RWPE2 (cell line): ENCODE data around the gene CD82.

Source experiments
- ATAC-seq: fragments of 200-7000 bp; cut with Tn5 transposase; 3 replicates; pipeline ENCODE4 v1.9.1; 2021; ENCODE audit warnings: low read depth
- DNase-seq: peaks from one replicate; pipeline ENCODE4 v3.0.0-alpha.2; 2020; ENCODE audit warnings: low spot score
- H3K27ac ChIP-seq: fragments of 450-650 bp; 2 replicates; pipeline ENCODE4 v1.5.1; 2017; ENCODE audit warnings: mild to moderate bottlenecking; ENCODE audit not compliant: poor library complexity, severe bottlenecking
- H3K27me3 ChIP-seq: fragments of 250-450 bp; sonication (Bioruptor Pico); 2 replicates; pipeline ENCODE4 v1.5.1; 2021; ENCODE audit warnings: mild to moderate bottlenecking, moderate library complexity; ENCODE audit not compliant: insufficient read depth, poor library complexity, severe bottlenecking
- H3K36me3 ChIP-seq: fragments of 250-450 bp; sonication (Bioruptor Pico); 2 replicates; pipeline ENCODE4 v1.5.1; 2020; ENCODE audit warnings: low read depth, mild to moderate bottlenecking, moderate library complexity
- H3K4me1 ChIP-seq: fragments of 250-450 bp; sonication (Bioruptor Pico); 2 replicates; pipeline ENCODE4 v1.5.1; 2021; ENCODE audit warnings: mild to moderate bottlenecking, moderate library complexity; ENCODE audit not compliant: insufficient read depth, poor library complexity, severe bottlenecking
- H3K4me3 ChIP-seq: fragments of 250-450 bp; sonication (Bioruptor Pico); 2 replicates; pipeline ENCODE4 v1.5.1; 2021; ENCODE audit warnings: mild to moderate bottlenecking, moderate library complexity; ENCODE audit not compliant: severe bottlenecking
- H3K9me3 ChIP-seq: fragments of 250-450 bp; sonication (Bioruptor Pico); 2 replicates; pipeline ENCODE4 v1.5.1; 2021; ENCODE audit warnings: mild to moderate bottlenecking, moderate library complexity; ENCODE audit not compliant: severe bottlenecking
- CTCF ChIP-seq: fragments of 450-650 bp; IDR thresholded peaks from one replicate; pipeline ENCODE4 v1.5.1; 2017; ENCODE audit warnings: mild to moderate bottlenecking, moderate library complexity; ENCODE audit not compliant: poor library complexity, severe bottlenecking

The CD82 gene

GRCh38 chr11:44633641-44634040 is 68.2 kb downstream of the CD82 start:
- H3K27me3 ChIP-seq, result no peaks in the 10 kb centered on the region
- peak; percentile 24 for TF ChIP-seq CTCF
- no peak overlapping the region for H3K27ac ChIP-seq
- no peaks in the 10 kb centered on the region for H3K9me3 ChIP-seq
- ATAC-seq (no peak), DNase-seq (no peak)
- peaks cover 16% of the 10 kb centered on the region for H3K4me1 ChIP-seq
- H3K36me3 ChIP-seq, result no peaks in the 10 kb centered on the region
- H3K4me3 ChIP-seq, result no peak overlapping the region

- TF ChIP-seq CTCF, result no peak
- H3K4me3 ChIP-seq, result no peak overlapping the region
- DNase-seq (peak; percentile 91), ATAC-seq (peak; percentile 88)
- H3K4me1 ChIP-seq, result peaks cover 16% of the 10 kb centered on the region
- no peaks in the 10 kb centered on the region for H3K27me3 ChIP-seq
- H3K27ac ChIP-seq, result no peak overlapping the region
- H3K9me3 ChIP-seq, result no peaks in the 10 kb centered on the region
- H3K36me3 ChIP-seq, result no peaks in the 10 kb centered on the region
These were observed 69.2 kb downstream of the CD82 start for GRCh38 chr11:44634401-44635281.

- DNase-seq (no peak), ATAC-seq (no peak)
- H3K4me3 ChIP-seq, result no peak overlapping the region
These were observed 72.0 kb downstream of the CD82 start for GRCh38 chr11:44637487-44637886.

GRCh38 chr11:44638032-44638431 is 72.6 kb downstream of the CD82 start:
- no peaks in the 10 kb centered on the region for H3K36me3 ChIP-seq
- ATAC-seq (no peak), DNase-seq (no peak)

More at GRCh38 chr11:44637487-44637886, 72.0 kb downstream of the CD82 start:
- no peak for TF ChIP-seq CTCF
- H3K36me3 ChIP-seq, result no peaks in the 10 kb centered on the region
- H3K27ac ChIP-seq, result no peak overlapping the region
- no peaks in the 10 kb centered on the region for H3K27me3 ChIP-seq
- H3K4me1 ChIP-seq, result peaks cover 16% of the 10 kb centered on the region
- no peaks in the 10 kb centered on the region for H3K9me3 ChIP-seq

More at GRCh38 chr11:44638032-44638431, 72.6 kb downstream of the CD82 start:
- Histone ChIP-seq H3K4me1 (peaks cover 16% of the 10 kb centered on the region), H3K27me3 (no peaks in the 10 kb centered on the region), H3K9me3 (no peaks in the 10 kb centered on the region), H3K4me3 (no peak overlapping the region), H3K27ac (no peak overlapping the region)
- no peak for TF ChIP-seq CTCF
